Stimulated activated CD4-positive, alpha-beta T cell treated with anti-CD3 and anti-CD28 coated beads, Interleukin-2, amount 100 ng/mL, for 4 hours (primary cell): Measurements from ENCODE around the gene MLH1.
"Not testable (repeated sequence)": the region's sequence is repeated elsewhere in the genome, so short reads cannot be mapped to it uniquely, and the experiment has no call there.

Experiments used
- DNase-seq: peaks from one replicate; pipeline ENCODE4 v3.0.0-alpha.2; 2020; ENCODE audit warnings: low read depth

MLH1 gene

DNA sequence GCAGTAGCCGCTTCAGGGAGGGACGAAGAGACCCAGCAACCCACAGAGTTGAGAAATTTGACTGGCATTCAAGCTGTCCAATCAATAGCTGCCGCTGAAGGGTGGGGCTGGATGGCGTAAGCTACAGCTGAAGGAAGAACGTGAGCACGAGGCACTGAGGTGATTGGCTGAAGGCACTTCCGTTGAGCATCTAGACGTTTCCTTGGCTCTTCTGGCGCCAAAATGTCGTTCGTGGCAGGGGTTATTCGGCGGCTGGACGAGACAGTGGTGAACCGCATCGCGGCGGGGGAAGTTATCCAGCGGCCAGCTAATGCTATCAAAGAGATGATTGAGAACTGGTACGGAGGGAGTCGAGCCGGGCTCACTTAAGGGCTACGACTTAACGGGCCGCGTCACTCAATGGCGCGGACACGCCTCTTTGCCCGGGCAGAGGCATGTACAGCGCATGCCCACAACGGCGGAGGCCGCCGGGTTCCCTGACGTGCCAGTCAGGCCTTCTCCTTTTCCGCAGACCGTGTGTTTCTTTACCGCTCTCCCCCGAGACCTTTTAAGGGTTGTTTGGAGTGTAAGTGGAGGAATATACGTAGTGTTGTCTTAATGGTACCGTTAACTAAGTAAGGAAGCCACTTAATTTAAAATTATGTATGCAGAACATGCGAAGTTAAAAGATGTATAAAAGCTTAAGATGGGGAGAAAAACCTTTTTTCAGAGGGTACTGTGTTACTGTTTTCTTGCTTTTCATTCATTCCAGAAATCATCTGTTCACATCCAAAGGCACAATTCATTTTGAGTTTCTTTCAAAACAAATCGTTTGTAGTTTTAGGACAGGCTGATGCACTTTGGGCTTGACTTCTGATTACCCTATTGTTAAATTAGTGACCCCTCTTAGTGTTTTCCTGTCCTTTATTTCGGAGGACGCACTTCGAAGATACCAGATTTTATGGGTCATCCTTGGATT, at the start of gene MLH1:
TSS of gene MLH1 (plus strand) at position 193 of the 958 bp plus-strand sequence. CDS start at position 223, 30 bp downstream.
- DNase-seq: peak; percentile 98

DNA sequence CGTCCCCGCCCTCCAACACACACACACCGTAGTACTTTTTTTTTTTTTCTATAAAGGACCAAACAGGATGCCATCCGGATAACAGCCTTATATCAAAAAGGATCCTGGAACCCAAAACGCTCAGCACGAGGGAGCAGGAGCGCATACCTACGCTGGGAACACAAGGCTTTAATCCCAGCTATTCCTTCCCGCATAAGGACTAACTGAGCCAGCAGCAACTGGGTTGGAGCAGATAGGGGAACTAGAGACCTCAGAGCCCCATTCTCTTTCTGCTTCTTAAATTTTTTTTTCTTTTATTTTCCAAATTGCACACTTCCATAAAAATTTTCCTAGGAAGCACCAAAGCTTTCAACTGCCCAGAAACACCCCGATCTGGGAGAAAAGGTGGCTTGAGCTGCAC, 49.7 kb upstream of the MLH1 start:
- DNase-seq: no peak

DNA sequence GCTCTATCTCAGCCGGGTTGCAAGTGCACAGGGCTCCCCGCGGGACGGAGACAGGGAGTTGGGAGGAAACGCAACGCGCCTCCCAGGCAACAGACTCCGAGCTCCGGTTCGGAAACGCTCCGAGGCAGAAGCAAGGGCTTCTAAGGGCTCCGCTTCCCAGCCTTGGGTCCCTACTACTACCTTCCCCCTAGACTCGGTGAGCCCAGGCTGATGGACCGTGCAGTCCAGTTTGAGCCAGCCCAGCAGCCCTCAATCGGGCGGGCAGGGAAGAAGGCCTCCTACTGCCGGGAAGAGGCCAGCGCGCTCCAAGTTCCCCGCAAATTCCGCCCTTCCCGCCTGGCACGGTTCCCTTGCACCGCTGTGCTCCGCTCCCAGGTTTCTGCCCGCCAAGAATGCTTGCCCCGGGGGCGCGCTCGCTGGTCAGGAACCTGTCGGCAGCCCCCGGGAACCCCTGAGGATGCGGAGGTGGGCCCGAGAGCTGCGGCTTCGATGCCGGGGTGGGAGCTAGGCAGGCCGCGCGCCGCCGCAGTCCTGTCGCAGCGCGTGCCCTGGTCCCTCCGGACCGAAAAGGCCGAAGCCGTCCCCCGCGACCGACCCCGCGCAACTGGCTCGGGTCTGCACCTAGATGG, 49.2 kb upstream of the MLH1 start:
- no peak for DNase-seq

DNA sequence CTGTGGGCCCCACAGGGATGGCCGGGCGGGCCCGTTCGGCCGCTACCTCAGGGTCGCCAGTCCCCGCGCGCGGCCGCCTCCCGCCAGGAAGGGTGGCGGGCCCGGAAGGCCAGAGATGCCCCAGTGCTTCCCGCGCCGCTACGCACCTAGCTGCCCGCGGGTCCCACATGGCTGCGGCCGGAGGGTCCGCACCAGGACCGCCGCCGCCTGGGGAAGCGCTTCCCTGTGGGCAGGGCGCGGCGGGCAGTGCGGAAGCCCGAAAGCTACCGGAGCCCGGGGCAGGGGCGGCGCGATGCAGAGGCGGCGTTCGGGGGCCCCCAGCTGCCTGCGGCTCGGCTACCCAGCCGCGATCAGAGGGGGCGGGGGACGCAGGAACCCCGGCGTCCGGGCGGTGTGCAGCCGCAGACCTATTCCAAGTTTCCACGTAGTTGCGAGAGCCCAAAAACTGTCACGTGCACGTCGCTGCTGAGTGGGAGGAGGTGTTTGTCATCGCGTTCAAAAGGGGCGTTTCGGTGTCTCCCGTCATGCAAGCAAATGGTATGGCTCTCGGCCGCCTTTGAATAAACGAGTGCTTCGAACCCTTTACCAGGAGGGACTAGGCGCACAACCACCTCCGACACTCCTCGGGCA, 48.6 kb upstream of the MLH1 start, which contains the start of gene TRANK1:
TSS of gene TRANK1 (minus strand) at position 414 of the 630 bp plus-strand sequence. CDS start at position 169, 245 bp downstream.
- DNase-seq: peak; percentile 80

DNA sequence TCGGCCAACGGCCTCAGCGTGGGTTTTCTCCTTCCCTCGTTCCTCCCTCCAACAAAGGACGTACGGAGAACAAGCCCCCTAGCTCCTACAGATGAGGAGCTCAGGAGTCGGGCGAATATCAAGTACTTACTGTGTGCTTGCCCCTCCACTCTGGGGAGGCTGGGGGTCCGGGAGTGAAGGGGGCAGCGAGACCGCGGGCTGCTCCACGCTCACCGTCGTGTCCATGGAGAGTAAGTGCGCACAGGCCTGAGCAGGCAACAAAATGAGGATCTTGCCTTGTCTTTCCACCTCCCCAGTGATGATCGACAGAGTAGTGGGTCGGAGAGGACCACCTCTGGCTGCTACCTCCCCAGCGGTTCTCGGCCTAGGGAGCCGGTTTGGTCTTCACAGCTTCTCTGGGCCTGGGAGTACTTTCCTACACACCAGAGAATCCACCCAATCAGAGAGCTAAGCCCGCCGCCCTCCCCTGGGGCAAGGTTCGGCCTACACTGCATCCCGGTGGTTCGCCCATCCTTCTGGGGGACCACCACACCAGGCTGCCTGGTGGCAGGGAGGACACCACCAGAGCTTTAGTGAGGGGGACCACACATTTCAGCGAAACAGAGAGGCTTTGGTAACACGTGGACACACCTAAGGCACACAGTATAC, 47.9 kb upstream of the MLH1 start:
- no peak for DNase-seq

DNA sequence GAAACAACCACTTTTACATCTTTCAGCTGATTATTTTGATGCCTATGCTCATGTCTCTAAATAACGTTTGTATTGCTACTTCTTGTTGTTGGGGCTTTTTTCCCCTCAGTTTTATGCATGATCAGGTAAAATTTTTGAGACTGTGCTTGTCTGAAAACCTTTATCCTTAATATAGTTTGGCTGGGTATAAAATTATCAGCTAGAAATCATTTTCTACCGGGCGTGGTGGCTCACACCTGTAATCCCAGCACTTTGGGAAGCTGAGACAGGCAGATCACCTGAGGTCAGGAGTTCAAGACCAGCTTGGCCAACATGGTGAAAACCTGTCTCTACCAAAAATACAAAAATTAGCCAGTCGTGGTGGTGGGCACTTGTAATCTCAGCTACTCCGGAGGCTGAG, 45.5 kb upstream of the MLH1 start:
- not testable (repeated sequence) for DNase-seq

DNA sequence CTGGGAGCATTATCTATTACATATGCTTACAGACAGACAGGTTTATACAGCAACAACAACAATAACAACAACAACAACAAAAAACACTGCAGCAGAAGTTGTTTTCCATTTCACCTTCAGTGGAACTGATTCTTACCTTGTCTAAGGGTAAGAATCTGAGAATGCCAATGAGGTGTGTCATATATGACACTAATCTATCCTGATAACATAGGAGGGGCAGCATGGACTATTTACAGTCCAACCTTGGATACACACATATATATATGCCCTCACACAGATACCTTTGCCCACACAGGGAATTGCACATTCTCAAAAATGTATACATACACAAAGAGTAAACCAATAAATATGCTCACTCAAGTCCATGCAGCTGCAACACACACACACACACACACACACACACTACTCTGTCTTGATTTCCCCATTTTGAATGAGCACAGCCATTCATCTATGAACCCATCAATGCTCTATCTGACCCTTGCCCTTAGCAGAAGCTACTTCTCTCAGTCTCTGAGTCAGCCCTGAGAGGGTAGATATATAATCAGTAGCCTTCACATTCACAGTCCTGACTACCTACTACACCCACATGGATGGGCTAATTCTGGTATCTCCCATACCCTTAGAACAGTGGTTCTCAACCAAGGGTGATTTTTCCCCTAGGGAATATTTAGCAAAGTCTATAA, 38.7 kb upstream of the MLH1 start:
- no peak for DNase-seq

DNA sequence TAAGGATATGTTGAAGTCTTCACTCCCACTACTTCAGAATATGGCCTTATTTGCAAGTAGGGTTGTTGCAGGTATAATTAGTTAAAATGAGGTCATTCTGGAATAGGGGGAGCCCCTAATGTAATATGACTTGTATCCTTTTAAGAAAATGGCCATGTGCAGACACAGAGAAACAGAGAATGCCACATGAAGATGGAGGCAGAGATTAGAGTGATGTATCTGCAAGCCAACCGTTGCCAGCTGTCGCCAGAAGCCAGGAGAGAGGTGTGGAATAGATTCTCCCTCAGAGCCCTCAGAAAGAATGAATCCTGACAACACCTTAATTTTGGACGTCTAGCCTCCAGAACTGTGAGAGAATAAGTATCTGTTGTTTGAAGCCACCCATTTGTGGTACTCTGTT, 37.2 kb upstream of the MLH1 start:
- DNase-seq: no peak

DNA sequence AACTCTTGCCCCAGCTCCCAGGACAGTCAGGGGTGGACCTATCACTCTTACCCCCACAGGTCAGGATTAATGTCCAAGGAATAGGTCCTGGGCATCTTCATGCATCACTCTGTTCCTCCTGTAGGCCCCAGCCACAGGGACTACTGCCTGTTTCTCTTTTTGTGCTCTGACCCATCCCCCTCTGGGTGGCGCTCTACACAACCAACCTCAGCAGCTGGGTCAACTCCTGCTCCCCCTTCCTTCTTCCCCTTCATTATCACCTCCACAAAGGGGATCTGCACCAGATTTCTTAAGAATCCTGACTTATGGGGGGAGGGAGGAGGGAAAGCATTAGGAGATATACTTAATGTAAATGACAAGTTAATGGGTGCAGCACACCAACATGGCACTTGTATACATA, 36.3 kb upstream of the MLH1 start:
- no peak for DNase-seq

DNA sequence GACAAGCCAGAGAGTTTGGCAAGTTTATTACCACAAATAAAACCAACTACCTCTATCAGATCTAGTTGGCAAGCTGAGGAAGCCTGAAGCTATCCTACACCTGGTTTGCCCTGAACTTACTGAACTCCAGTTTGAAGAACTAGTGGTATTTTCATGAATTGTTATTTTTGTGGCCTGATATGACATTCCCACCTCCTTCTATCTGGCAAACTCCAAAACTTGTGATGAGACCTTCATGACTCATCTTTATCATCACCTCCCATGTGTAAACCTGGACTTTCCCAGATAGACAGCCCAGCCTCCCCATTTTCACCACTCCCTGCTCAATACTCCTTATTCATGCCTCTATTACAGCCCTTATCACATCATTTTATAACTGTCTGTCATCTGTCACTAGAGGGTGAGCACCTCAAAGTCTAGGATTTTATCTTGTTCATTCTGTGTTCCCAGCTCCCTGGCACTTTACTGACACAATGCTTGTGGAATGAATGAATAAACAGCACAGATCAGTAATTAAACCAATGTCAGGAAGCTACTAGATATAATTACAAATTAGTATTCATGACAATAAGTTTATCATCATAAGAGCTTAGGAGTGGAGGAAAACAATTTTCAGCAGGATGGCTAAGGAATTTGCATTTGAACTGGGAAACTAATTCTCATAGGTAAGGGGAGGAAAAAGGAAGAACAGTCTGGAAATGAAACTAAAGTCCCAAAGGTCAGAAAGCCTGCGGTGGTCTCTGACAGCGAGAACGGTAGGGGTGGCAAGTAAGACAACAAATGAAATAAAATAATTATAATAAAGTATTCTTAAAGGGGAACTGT, 35.2 kb upstream of the MLH1 start:
- DNase-seq: no peak

DNA sequence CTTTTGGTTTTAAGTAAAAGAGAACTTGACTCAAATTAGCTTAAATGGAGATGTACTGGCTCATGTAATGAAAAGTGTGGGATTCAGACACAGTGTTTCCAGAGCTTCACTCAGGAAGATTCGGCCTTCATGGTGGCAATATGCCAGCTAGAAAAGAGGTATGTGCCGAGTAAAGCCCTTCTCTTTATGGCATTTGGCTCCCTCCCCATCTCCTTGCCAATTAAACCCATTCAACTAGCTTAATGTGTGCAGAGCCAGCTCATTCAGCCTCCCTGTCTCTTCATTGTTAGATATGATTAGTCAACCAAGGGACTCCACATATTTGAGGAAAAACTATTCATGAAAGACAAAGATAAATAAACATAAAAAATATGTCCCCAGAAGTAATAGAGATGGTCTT, 33.5 kb upstream of the MLH1 start:
- no peak for DNase-seq

DNA sequence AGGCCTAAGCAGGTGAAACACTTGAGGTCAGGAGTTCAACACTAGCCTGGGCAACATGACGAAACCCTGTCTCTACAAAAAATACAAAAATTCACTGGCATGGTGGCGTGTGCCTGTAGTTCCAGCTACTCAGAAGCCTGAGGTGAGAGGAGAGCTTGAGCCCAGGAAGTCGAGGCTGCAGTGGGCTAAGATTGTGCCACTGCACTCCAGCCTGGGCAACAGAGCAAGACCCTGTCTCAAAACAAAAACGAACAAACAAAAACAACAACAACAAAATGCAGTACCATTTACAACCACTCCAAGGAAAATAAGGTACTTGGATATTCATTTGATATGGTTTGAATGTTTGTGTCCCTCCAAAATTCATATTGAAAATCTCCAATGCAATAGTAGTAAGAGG, 32.8 kb upstream of the MLH1 start:
- DNase-seq: no peak

DNA sequence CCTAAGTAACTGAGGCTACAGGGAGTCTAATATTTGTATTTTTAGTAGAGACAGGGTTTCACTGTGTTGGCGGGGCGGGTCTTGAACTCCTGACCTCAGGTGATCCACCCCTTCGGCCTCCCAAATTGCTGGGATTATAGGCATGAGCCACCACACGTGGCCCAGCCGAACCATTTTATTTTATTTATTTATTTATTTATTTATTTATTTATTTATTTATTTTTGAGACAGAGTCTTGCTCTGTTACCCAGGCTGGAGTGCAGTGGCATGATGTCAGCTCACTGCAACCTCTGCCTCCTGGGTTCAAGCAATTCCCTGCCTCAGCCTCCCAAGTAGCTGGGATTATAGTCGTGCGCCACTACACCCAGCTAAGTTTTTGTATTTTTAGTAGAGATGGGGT, 30.3 kb upstream of the MLH1 start:
- not testable (repeated sequence) for DNase-seq

DNA sequence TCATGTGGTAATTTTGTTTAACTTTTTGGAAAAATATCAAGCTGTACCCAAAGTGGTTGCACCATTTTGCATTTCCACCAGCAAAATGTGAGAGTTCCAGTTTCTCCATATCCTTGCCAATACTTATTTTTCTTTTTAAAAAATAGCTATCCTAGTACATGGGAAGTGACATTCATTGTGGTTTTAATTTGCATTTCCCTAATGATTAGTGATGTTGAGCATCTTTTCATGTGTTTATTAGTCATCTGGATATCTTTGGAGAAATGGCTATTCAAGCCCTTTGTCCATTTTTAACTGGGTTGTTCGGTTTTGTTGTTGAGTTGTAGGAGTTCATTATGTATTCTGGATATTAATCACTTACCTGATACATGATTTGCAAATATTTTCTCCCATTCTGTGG, 29.0 kb upstream of the MLH1 start:
- no peak for DNase-seq

DNA sequence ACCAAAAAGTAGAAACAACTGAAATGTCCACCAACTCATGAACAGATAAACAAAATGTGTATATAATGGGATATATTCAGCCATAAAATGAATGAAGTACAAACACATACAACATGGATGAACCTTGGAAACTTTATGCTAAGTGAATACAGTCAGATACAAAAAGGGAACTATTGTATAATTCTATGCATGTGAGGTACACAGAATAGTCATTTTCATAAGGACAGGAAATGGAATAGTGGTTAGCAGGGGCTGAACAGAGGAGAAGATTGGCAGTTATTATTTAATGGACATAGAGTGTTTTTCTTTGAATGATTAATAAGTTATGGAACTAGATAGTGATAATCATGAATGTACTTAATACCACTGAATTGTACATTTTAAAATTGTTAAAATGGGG, 28.5 kb upstream of the MLH1 start:
- no peak for DNase-seq

DNA sequence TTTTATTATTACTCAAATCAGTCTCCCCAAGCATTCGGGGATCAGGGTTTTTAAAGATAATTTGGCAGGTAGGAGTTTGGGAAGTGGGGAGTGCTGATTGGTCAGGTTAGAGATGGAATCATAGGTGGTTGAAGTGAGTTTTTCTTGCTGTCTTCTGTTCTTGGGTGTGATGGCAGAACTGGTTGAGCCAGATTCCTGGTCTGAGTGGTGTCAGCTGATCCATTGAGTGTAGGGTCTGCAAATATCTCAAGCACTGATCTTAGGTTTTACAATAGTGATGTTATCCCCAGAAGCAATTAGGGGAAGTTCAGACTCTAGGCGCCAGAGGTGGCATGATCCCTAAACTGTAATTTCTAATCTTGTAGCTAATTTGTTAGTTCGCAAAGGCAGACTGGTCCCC, 27.9 kb upstream of the MLH1 start:
- DNase-seq: no peak

DNA sequence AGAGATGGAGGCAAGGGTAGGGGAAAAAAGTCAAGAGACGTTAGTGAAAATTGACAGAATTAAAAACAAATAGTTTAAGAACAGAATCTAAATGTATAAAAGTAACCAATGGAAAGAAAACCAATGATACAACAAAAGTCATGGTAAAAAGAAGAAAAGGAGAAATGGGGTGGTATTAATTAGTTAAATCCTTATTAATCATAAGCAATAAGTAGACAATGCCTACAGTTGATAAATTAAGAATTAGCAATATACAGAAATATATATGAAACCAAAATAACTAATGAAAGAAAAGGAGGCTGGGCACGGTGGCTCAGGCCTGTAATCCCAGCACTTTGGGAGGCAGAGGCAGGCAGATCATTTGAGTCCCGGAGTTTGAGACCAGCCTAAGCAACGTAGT, 24.2 kb upstream of the MLH1 start:
- DNase-seq: no peak

DNA sequence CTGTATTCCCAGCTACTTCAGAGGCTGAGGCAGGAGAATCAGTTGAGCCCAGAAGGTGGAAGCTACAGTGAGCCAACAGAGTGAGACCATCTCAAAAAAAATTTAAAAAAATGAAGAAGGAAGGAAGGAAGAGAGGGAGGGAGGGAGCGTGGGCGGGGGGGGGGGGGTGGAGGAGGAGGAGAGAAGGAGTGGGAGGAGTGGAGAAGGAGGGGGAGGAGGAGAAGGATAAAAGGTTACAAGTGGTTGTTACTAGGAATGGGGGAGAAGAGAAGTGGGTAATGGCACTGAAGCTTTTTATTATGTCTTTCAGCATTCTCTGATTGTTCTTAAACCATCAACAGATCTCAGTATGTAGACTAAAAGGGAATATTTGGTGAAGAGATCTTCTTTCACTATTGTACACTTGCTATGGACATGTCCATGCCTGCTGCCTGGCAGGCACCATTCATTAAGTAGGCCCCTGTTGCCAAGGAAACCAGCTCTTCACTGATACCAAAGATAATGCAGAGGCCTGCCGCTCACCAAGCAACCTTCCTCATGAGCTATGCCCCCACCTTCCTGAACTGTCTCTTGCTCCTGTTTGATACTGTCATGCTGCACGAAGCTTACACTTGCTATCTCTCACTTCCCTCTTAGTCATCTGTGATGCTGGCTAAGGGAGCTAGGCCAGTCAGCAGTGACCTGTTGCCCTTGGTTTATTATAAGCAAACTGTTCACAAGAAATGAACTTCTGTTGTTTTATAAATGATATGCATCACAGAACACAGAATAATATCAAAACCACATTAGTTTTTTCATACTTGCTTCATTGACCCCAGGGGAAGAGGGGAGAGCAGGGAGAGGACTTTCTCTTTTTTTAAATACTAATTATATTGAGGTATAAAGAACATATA, 23.5 kb upstream of the MLH1 start:
- DNase-seq: peak; percentile 7

DNA sequence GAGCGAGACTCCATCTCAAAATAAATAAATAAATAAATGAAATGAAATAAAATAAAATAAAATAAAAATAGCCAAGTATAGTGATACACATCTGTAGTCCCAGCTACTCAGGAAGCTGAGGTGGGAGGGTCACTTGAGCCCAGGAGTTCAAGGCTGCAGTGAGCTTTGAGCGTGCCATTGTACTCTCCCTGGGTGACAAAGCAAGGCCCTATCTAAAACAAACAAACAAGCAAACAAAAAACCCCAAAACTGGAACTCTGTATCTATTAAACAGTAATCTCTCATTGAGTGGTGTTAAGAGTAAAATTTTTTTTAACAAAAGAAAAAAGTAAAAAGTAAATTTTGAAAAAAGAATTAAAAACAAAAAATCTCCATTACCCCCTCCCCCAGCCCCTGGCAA, 21.2 kb upstream of the MLH1 start:
- no peak for DNase-seq

DNA sequence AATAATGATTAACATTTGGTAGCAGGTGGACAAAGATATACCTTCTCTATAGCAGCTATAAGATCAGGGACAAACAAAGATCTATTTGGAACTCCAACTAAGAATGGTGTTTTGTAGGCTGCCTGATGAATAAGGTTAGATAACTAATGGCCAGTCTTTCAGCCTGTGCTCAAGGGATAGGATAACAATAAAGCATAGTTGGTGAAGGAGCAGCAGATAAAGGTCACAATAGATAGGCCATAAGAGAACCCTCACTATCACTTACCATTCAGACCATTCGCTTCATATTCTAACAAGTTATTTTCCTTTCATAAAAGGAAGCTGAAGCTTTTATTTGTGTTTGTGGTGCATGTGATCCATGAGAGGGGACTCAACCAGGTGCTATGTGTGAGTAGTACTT, 20.2 kb upstream of the MLH1 start:
- no peak for DNase-seq
